GM12878 (cell line): ENCODE measurements around the gene ATIC. TPM values are rescaled to one million over a fixed set of nuclear protein-coding genes. Genes with fewer than 3 reads are reported as not detected.

ENCODE experiments used
- ATAC-seq: fragments of 200-7000 bp; cut with Tn5 transposase; 3 replicates; pipeline ENCODE4 v1.9.1; 2020; ENCODE audit warnings: mild to moderate bottlenecking, moderate library complexity
- BruUV-seq: library from RNA; stranded (reverse); fragments of 400-500 nt; replicated peaks from 2 replicates; lab custom pipeline; 2021; lab: Mats Ljungman, UMichigan
- CTCF ChIA-PET: fragments of 300-600 bp; sonication (Branson Sonifier 250); formaldehyde crosslinking; extraction: SDS; loops from one replicate; lab custom pipeline; 2021; ENCODE audit warnings: inconsistent platforms; lab: Yijun Ruan, JAX
- POLR2A ChIA-PET: fragments of 350-600 bp; formaldehyde crosslinking; extraction: SDS; loops from one replicate; lab custom pipeline; 2021; ENCODE audit warnings: inconsistent platforms; lab: Charles Lee
- RAD21 ChIA-PET: fragments of 300-600 bp; sonication (Branson Sonifier 250); formaldehyde crosslinking; loops from one replicate; lab custom pipeline; 2023; ENCODE audit warnings: antibody characterized with exemption; ENCODE audit not compliant: unreplicated experiment; lab: Charles Lee
- SMC1A ChIA-PET: fragments of 300-600 bp; sonication (Branson Sonifier 250); formaldehyde crosslinking; loops from one replicate; lab custom pipeline; 2023; ENCODE audit not compliant: unreplicated experiment, uncharacterized antibody; lab: Charles Lee
- DNase-seq: peaks from one replicate; pipeline ENCODE4 v3.0.0-alpha.2; 2011; ENCODE audit warnings: low read depth, low spot score
- FAIRE-seq: peaks from 3 replicates; lab custom pipeline; 2011; peaks lifted over from hg19 to GRCh38; lab: Jason Lieb, UNC
- H2AFZ ChIP-seq: 2 replicates; pipeline ENCODE4 v1.6.0; 2011; ENCODE audit warnings: low read depth, low read length, control low read depth; ENCODE audit not compliant: control insufficient read depth
- H3K27ac ChIP-seq: 2 replicates; pipeline ENCODE4 v1.5.1; 2011; ENCODE audit warnings: control low read depth; ENCODE audit not compliant: control insufficient read depth, insufficient read depth
- H3K27me3 ChIP-seq, 2 experiments: replicated peaks in 1 of 2; 2 replicates each; pipeline versions ENCODE4 v1.6.0 to v1.6.1; 2011; ENCODE audit warnings: low read length in 1 of 2; ENCODE audit not compliant: control insufficient read depth in 2 of 2, insufficient read depth in 2 of 2
- H3K36me3 ChIP-seq, 2 experiments: 2 replicates each; pipeline ENCODE4 v1.5.1; 2011; ENCODE audit warnings: low read length in 1 of 2; ENCODE audit not compliant: control insufficient read depth in 2 of 2, insufficient read depth in 2 of 2
- H3K4me1 ChIP-seq: 2 replicates; pipeline ENCODE4 v1.6.1; 2011; ENCODE audit warnings: mild to moderate bottlenecking, low read length, moderate library complexity, mixed read lengths; ENCODE audit not compliant: control insufficient read depth, insufficient read depth
- H3K4me2 ChIP-seq: 2 replicates; pipeline ENCODE4 v1.6.0; 2011; ENCODE audit warnings: control low read depth; ENCODE audit not compliant: control insufficient read depth, insufficient read depth
- H3K4me3 ChIP-seq: fragments of 200-600 bp; sonication (generic); 2 replicates; pipeline ENCODE4 v1.5.1; 2016
- H3K79me2 ChIP-seq: 2 replicates; pipeline ENCODE4 v1.6.0; 2011; ENCODE audit warnings: low read length; ENCODE audit not compliant: control insufficient read depth, insufficient read depth
- H3K9ac ChIP-seq: 2 replicates; pipeline ENCODE4 v1.8.0; 2011; ENCODE audit warnings: low read length, control low read depth, mixed read lengths; ENCODE audit not compliant: control insufficient read depth, insufficient read depth
- H3K9me3 ChIP-seq: replicated peaks from 3 replicates; pipeline ENCODE4 v1.5.1; 2011; ENCODE audit warnings: mild to moderate bottlenecking, low read length; ENCODE audit not compliant: control insufficient read depth, insufficient read depth
- H4K20me1 ChIP-seq: 2 replicates; pipeline ENCODE4 v1.6.0; 2011; ENCODE audit not compliant: control insufficient read depth, insufficient read depth
- ATF7 ChIP-seq: fragments of 450-650 bp; IDR thresholded peaks from 2 replicates; pipeline ENCODE4 v1.6.1; 2016; ENCODE audit warnings: low read depth, mild to moderate bottlenecking
- EED ChIP-seq: sonication (generic); IDR thresholded peaks from 2 replicates; pipeline ENCODE4 v1.6.1; 2016; ENCODE audit warnings: antibody characterized with exemption, low read depth
- MLLT1 ChIP-seq: fragments of 450-650 bp; IDR thresholded peaks from 2 replicates; pipeline ENCODE4 v1.6.1; 2016; ENCODE audit warnings: mild to moderate bottlenecking
- MYB ChIP-seq: fragments of 150-350 bp; IDR thresholded peaks from 2 replicates; pipeline ENCODE4 v1.6.1; 2014; ENCODE audit warnings: mild to moderate bottlenecking, low read depth, low read length, borderline replicate concordance
- NKRF ChIP-seq: fragments of 450-650 bp; conservative IDR thresholded peaks from 2 replicates; pipeline ENCODE4 v1.6.1; 2017; ENCODE audit warnings: mild to moderate bottlenecking, moderate library complexity
- NR2F1 ChIP-seq: fragments of 450-650 bp; conservative IDR thresholded peaks from 2 replicates; pipeline ENCODE4 v1.6.1; 2017; ENCODE audit warnings: mild to moderate bottlenecking
- PML ChIP-seq: IDR thresholded peaks from 2 replicates; pipeline ENCODE4 v1.6.1; 2012; ENCODE audit warnings: low read length, inconsistent platforms
- SPI1 ChIP-seq: IDR thresholded peaks from 2 replicates; pipeline ENCODE4 v1.6.1; 2011; ENCODE audit warnings: low read depth, mild to moderate bottlenecking, low read length, moderate library complexity, borderline replicate concordance; ENCODE audit not compliant: insufficient read depth
- STAT1 ChIP-seq: fragments of 450-650 bp; conservative IDR thresholded peaks from 2 replicates; pipeline ENCODE4 v1.6.1; 2014; ENCODE audit warnings: antibody characterized with exemption, mild to moderate bottlenecking
- STAT3 ChIP-seq: IDR thresholded peaks from 2 replicates; pipeline ENCODE4 v1.6.1; 2011; ENCODE audit warnings: low read depth, low read length, improper control_type of control experiment
- ZBTB11 ChIP-seq: fragments of 450-650 bp; formaldehyde crosslinking; IDR thresholded peaks from 2 replicates; pipeline ENCODE4 v1.5.0; 2022; ENCODE audit warnings: mild to moderate bottlenecking, missing genetic modification characterization
- ZZZ3 ChIP-seq: IDR thresholded peaks from 2 replicates; pipeline ENCODE4 v1.6.1; 2011; ENCODE audit warnings: low read depth; ENCODE audit not compliant: control insufficient read depth, insufficient read length
- WGBS: methylation state at CpG from one replicate; pipeline ENCODE4 v1.1.6; 2016; ENCODE audit warnings: low lambda C conversion rate; ENCODE audit not compliant: insufficient replicate concordance, insufficient coverage; ENCODE audit errors: missing lambda C conversion rate; 5-methylcytosine and 5-hydroxymethylcytosine counted together
- in situ Hi-C: fragments of 300-500 bp; cut with MboI; formaldehyde crosslinking; loops from 9 replicates; pipeline ENCODE4 v1.14.3; 2018; ENCODE audit warnings: mixed read lengths
- intact Hi-C: fragments of 100-400 bp; cut with micrococcal nuclease; formaldehyde crosslinking; loops from one replicate; pipeline ENCODE4 v1.14.2; 2022; ENCODE audit not compliant: unreplicated experiment
- polyA plus RNA-seq, 11 experiments: library from polyadenylated mRNA; depleted of rRNA in 4 of 11; unstranded in 6 of 11; stranded (reverse) in 5 of 11; fragments of >200 nt; fragmentation: Nextera tagmentation in 4 of 11; fragmentation: Illumina TruSeq in 1 of 11; extraction: Ambion mirVana in 4 of 11; extraction: Trizol in 1 of 11; gene quantifications; 1 replicate in 1 of 11; 2 replicates in 10 of 11; pipeline versions ENCODE4 v1.2.1 to v1.2.3, GENCODE V29; 2011 to 2016; ENCODE audit warnings: inconsistent platforms in 2 of 11, missing spikeins in 2 of 11, low read depth in 1 of 11
- total RNA-seq, 4 experiments: library from RNA; depleted of rRNA in 3 of 4; stranded (reverse); fragments of >200 nt in 3 of 4; fragmentation: Illumina TruSeq in 1 of 4; extraction: Trizol in 1 of 4; gene quantifications; 2 replicates each; pipeline versions ENCODE4 v1.2.1 to v1.2.3, GENCODE V29; 2013 to 2021
- TF ChIP-seq, protein P1 (sequence below): fragments of 450-650 bp; IDR thresholded peaks from 2 replicates; pipeline ENCODE4 v1.6.1; 2018; ENCODE audit warnings: mild to moderate bottlenecking, low read depth, moderate library complexity; ENCODE audit not compliant: partially characterized antibody

ATIC gene
- total and polyA plus RNA-seq, 10 of the 15 experiments (the other 5 are each of a cell fraction or from before 2014, with no cell fraction given), result 45.1 to 518 (median 306) TPM

DNA sequence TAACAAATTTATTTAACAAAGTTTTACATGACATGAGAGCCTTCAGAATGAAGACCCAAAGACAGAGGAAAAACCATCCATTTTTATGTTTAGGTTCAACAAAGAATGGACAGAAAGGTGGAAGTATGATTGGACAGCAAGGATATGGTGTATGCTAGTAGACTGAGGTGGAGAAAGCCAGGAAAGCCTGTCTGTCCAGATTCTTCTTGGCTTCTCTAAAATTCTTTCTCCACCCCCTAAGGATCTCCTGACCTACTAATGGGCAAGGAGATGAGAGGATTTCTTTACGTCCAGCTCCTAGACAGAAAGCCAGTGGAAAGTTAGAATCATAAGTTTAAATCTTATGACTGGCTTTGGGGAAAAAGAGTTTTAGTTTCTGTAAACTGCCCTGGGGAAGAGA lies 3.0 kb downstream of the ATIC start (continued):
- no peak for TF ChIP-seq ZZZ3
- no peak for TF ChIP-seq ZBTB11 (CRISPR knock-in tag)
- TF ChIP-seq EED, result no peak

DNA sequence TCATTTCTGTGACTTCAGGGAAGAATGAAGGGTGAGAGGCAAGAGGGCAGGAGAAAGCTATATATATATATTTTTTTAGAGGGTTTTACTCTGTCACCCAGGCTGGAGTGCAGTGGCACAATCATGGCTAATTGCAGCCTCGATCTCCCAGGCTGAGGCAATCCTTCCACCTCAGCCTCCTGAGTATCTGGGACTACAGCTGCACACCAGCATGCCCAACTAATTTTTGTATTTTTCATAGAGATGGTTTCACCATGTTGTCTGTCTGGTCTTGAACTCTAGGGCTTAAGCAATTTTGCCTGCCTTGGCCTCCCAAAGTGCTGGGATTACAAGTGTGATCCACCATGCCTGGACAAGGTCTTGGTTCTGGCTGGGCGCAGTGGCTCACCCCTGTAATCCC lies 3.4 kb downstream of the ATIC start:
- in situ Hi-C loops, result no loop called here
- Histone ChIP-seq H3K79me2 (peaks cover 54% of the 10 kb centered on the region), H4K20me1 (no peaks in the 10 kb centered on the region), H3K9ac (no peak overlapping the region), H3K4me3 (no peak overlapping the region), H2AFZ (no peak overlapping the region), H3K27ac (0 out of 2 replicates have a peak overlapping the region, but pooled peaks have one; percentile 18), H3K4me2 (peak overlapping the region; percentile 42; the same call in 1 of the 2 replicates), H3K9me3 (no peaks in the 10 kb centered on the region; the same call in 2 of the 3 replicates), H3K27me3 (no peaks in the 10 kb centered on the region), H3K36me3 (peaks cover 0 to 31% of the 10 kb centered on the region in 2 experiments; a peak in 3 of 4 replicates), H3K4me1 (no peaks in the 10 kb centered on the region; the same call in 1 of the 2 replicates)
- SMC1A ChIA-PET, result interaction anchor here (0.7 to 1.7 kb wide), 3 partner anchors 21 to 91 kb away, joined by 3 to 5 read pairs (median 3); no protein-coding TSS in a partner anchor
- no TSS peak for BruUV-seq
- POLR2A ChIA-PET, result no interaction called here
- DNase-seq, result no peak
- RAD21 ChIA-PET, result no interaction called here
- CTCF ChIA-PET, result no interaction called here
- intact Hi-C loops, result loop anchor here (10.0 kb wide), 1 partner anchor 520 kb away; no protein-coding TSS in a partner anchor
- WGBS, result 88% methylated on average over 2 of the region's 2 CpGs
- FAIRE-seq, result no peak
- no peak for ATAC-seq
- TF ChIP-seq PML, result no peak
- TF ChIP-seq NR2F1, result no peak
- TF ChIP-seq NKRF, result no peak
- TF ChIP-seq, protein P1, sequence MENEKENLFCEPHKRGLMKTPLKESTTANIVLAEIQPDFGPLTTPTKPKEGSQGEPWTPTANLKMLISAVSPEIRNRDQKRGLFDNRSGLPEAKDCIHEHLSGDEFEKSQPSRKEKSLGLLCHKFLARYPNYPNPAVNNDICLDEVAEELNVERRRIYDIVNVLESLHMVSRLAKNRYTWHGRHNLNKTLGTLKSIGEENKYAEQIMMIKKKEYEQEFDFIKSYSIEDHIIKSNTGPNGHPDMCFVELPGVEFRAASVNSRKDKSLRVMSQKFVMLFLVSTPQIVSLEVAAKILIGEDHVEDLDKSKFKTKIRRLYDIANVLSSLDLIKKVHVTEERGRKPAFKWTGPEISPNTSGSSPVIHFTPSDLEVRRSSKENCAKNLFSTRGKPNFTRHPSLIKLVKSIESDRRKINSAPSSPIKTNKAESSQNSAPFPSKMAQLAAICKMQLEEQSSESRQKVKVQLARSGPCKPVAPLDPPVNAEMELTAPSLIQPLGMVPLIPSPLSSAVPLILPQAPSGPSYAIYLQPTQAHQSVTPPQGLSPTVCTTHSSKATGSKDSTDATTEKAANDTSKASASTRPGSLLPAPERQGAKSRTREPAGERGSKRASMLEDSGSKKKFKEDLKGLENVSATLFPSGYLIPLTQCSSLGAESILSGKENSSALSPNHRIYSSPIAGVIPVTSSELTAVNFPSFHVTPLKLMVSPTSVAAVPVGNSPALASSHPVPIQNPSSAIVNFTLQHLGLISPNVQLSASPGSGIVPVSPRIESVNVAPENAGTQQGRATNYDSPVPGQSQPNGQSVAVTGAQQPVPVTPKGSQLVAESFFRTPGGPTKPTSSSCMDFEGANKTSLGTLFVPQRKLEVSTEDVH, result no peak
- TF ChIP-seq MLLT1, result no peak
- TF ChIP-seq STAT3, result no peak
- TF ChIP-seq MYB, result no peak
- no peak for TF ChIP-seq EED
- TF ChIP-seq ATF7, result no peak
- no peak for TF ChIP-seq STAT1
- no peak for TF ChIP-seq SPI1
